Jurkat, Clone E6-1 (cell line): Measurements from ENCODE around the gene SATB1.

Experiments
- DNase-seq: peaks from one replicate; pipeline ENCODE4 v3.0.0-alpha.2; 2011; ENCODE audit warnings: low read depth, low spot score
- H3K4me3 ChIP-seq: 2 replicates; pipeline ENCODE4 v1.5.1; 2011; ENCODE audit warnings: mild to moderate bottlenecking, low read length, control low read depth, moderate library complexity

Gene SATB1

GRCh38 chr3:18410205-18410604 lies 14.9 kb downstream of the SATB1 start:
- DNase-seq: no peak
- H3K4me3 ChIP-seq: no peak overlapping the region

- DNase-seq: no peak
- no peak overlapping the region for H3K4me3 ChIP-seq
These were observed 15.9 kb downstream of the SATB1 start for GRCh38 chr3:18409266-18409665.

GRCh38 chr3:18405141-18405540 lies 20.0 kb downstream of the SATB1 start:
- no peak overlapping the region for H3K4me3 ChIP-seq
- no peak for DNase-seq

- DNase-seq: no peak
These were observed 22.1 kb downstream of the SATB1 start for GRCh38 chr3:18403061-18403460.

GRCh38 chr3:18402239-18402799 lies 22.8 kb downstream of the SATB1 start:
- H3K4me3 ChIP-seq: no peak overlapping the region
- peak; percentile 38 for DNase-seq

More at GRCh38 chr3:18403061-18403460, 22.1 kb downstream of the SATB1 start:
- H3K4me3 ChIP-seq: no peak overlapping the region

GRCh38 chr3:18401300-18401961 lies 23.7 kb downstream of the SATB1 start:
- DNase-seq: no peak
- no peak overlapping the region for H3K4me3 ChIP-seq

- no peak overlapping the region for H3K4me3 ChIP-seq
- no peak for DNase-seq
These were observed 26.7 kb downstream of the SATB1 start for GRCh38 chr3:18398448-18398847.

- no peak for DNase-seq
- no peak overlapping the region for H3K4me3 ChIP-seq
These were observed 28.7 kb downstream of the SATB1 start for GRCh38 chr3:18396428-18396827.

- no peak overlapping the region for H3K4me3 ChIP-seq
- DNase-seq: no peak
These were observed 30.6 kb downstream of the SATB1 start for GRCh38 chr3:18394384-18394995.

GRCh38 chr3:18393906-18394305 lies 31.2 kb downstream of the SATB1 start:
- no peak overlapping the region for H3K4me3 ChIP-seq
- DNase-seq: no peak

GRCh38 chr3:18390024-18390660 lies 35.0 kb downstream of the SATB1 start:
- no peak overlapping the region for H3K4me3 ChIP-seq
- no peak for DNase-seq

- no peak overlapping the region for H3K4me3 ChIP-seq
- peak; percentile 58 for DNase-seq
These were observed 35.9 kb downstream of the SATB1 start for GRCh38 chr3:18389108-18389733.

- H3K4me3 ChIP-seq: no peak overlapping the region
- no peak for DNase-seq
These were observed 38.8 kb downstream of the SATB1 start for GRCh38 chr3:18386274-18386890.

- no peak for DNase-seq
- no peak overlapping the region for H3K4me3 ChIP-seq
These were observed 39.4 kb downstream of the SATB1 start for GRCh38 chr3:18385706-18386105.

GRCh38 chr3:18382760-18383369 lies 42.3 kb downstream of the SATB1 start:
- DNase-seq: no peak

GRCh38 chr3:18379647-18380046 lies 45.5 kb downstream of the SATB1 start:
- DNase-seq: no peak
- H3K4me3 ChIP-seq: no peak overlapping the region

More at GRCh38 chr3:18382760-18383369, 42.3 kb downstream of the SATB1 start:
- no peak overlapping the region for H3K4me3 ChIP-seq

- DNase-seq: no peak
These were observed 46.9 kb downstream of the SATB1 start for GRCh38 chr3:18378218-18378617.

GRCh38 chr3:18376682-18377081 lies 48.5 kb downstream of the SATB1 start:
- no peak for DNase-seq
- no peak overlapping the region for H3K4me3 ChIP-seq

More at GRCh38 chr3:18378218-18378617, 46.9 kb downstream of the SATB1 start:
- H3K4me3 ChIP-seq: no peak overlapping the region
